ENCODE data around the gene PRR20B. TPM values are rescaled to one million over a fixed set of nuclear protein-coding genes. Genes with fewer than 3 reads are reported as not detected.

Gene PRR20B
- total RNA-seq: not detected in 2 replicates

DNA sequence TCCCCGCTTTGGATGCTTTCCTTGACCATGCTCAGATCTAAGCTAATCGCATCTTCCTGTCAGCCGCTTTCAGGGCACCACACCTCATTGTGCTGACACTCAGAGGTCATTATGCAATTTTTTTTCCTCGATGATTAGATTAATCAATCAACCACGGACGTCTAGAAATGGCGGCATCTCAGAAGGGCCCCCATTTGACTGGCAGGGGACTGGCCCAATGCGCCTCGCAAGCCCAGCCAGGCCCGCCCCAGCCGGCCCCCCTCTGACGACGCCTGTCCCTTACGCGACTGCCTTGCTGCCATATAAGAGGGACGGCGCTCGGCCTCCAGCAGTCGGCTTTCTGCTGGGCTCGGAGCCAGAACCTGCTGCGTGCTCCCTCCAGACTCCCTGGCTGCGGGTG is at the start of gene PRR20B:
PRR20B (plus strand) TSS at position 301 of the 400 bp plus-strand sequence. CDS start 387 bp downstream, outside the sequence.

DNA sequence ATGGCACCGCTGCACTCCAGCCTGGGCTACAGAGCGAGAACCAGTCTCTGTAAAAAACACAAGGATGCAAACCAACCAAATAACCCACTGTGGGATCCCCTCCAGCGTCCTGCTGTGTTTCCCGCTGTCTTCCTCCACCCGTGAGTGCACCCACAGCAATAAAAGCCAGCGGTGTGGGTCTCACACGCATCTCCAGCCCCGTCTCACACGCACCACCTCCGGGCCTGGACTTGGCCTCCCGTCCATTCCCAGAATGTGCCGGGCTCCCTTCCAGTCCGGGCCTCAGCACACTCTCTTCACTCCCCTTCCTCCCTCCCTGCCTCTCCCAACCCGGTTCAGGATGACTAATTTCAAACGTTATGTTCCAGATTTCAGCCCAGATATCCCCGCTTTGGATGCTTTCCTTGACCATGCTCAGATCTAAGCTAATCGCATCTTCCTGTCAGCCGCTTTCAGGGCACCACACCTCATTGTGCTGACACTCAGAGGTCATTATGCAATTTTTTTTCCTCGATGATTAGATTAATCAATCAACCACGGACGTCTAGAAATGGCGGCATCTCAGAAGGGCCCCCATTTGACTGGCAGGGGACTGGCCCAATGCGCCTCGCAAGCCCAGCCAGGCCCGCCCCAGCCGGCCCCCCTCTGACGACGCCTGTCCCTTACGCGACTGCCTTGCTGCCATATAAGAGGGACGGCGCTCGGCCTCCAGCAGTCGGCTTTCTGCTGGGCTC is 6.9 kb upstream of the PRR20B start, which contains the start of gene PRR20A:
PRR20A (plus strand) TSS at position 684 of the 734 bp plus-strand sequence. CDS start 387 bp downstream, outside the sequence.

GRCh38 chr13:57153761-57154160 is 6.5 kb downstream of the PRR20B start, which contains the start of gene PRR20C:
TSS of gene PRR20C (plus strand) at chr13:57154061. CDS start at chr13:57154448, 387 bp downstream.

GRCh38 chr13:57160332-57160731 is 13.0 kb downstream of the PRR20B start, which contains the start of gene PRR20D:
TSS of gene PRR20D (plus strand) at chr13:57160632. CDS start at chr13:57161019, 387 bp downstream.

DNA sequence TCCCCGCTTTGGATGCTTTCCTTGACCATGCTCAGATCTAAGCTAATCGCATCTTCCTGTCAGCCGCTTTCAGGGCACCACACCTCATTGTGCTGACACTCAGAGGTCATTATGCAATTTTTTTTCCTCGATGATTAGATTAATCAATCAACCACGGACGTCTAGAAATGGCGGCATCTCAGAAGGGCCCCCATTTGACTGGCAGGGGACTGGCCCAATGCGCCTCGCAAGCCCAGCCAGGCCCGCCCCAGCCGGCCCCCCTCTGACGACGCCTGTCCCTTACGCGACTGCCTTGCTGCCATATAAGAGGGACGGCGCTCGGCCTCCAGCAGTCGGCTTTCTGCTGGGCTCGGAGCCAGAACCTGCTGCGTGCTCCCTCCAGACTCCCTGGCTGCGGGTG is 19.6 kb downstream of the PRR20B start, which contains the start of gene PRR20E:
PRR20E (plus strand) TSS at position 301 of the 400 bp plus-strand sequence. CDS start 387 bp downstream, outside the sequence.

Small RNAs within 50 kb of the gene (small RNA-seq; reads per million reads assigned to genes)
- not detected for gene PRR20FP

Other genes with a start within 250 kb of the PRR20B start
- not detected in 2 replicates for gene PRR20A, start 6.6 kb upstream of the PRR20B start, total RNA-seq
- gene PRR20C, start 6.6 kb downstream of the PRR20B start, total RNA-seq: not detected in 2 replicates
- not detected in 2 replicates for gene PRR20D, start 13.1 kb downstream of the PRR20B start, total RNA-seq
- not detected in 2 replicates for gene PRR20E, start 19.7 kb downstream of the PRR20B start, total RNA-seq

Data from subcutaneous preadipocyte (primary cell).